T-helper 22 cell (primary cell): ENCODE data around the gene TPM1.

Experiments
- DNase-seq: peaks from one replicate; pipeline ENCODE4 v3.0.0-alpha.2; 2020; ENCODE audit warnings: low read depth

Gene TPM1

DNA sequence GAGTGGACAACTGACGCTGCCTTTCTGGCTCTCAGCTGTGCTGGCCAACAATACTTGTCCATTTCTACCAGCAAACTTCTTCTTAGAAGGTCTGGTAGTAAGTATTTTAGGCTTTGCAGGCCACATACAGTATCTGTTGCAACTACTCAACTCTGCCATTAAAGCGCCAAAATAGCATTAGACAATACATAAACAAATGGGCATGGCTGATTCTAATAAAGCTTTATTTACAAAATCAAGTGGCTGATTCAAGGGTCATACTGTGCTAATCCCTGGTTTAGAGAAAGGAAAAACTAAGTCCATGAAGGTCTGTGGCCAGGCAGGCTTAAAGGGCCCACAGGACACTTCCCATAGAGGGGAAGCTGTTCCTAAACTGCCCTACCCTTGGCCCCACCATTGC, 26.3 kb upstream of the TPM1 start:
- no peak for DNase-seq

DNA sequence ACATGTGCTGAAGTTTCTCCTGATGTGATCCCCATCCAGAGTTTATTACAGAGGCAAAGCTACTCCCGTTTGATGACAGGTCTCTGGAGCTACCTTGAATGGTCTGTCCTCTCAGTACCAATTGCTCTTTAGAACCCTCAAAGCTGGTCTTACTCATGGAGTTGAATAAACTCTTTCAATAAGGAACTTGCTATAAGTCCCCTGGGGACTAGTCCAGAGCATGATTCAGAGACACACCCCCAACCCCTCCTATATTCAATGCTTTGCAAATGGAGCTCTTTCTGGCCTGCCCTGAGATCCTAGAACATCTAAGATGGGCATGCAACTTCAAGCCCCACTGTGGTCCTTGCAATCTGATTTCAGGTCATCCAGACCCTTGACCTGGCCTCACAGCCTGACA, 23.9 kb upstream of the TPM1 start:
- no peak for DNase-seq

DNA sequence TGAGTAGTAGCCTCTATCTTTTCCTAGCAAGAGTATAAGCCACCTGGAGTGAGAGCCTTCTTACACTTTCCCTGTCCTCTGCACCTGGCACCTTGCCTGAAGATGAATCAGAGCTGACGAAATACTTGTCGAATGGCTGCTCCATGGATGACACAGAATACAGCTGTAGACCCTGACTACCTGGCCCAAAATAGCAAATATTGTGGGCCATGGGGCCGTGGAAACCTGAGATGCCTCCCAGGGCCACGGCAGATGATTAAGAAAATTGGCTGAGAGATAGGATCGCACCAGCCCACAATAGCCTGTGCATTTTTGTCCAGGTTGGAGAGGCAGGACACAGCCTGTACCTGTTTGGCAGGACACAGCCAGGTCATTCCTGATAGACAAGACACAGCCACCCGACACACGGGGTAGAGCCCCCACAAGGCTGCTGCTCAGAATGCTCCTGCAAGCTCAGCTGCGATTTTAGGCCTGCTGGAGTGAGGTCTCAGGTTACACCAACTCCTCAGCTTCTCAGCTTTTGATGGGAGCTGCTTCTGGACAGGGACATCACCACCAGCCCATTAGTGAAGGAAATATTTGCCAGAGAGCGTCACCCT, 22.9 kb upstream of the TPM1 start:
- DNase-seq = no peak

DNA sequence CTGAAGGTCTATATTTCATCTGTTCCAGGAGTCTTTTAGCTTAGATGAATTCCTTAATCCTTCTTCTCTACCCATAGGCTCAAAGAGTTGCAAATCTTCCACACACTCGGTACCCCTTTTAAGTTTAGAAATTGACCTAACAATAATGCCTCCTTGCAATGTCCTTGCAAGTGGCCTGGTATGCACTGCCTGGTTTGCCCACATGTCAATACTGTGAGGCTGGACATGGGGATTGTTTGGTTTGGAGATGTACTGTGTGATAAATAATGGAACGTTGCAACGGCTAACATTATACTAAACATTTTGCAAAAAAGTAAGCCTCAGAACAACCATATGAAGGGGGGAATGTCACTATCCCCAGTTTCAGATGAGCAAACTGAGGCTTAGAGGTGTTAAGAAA, 22.4 kb upstream of the TPM1 start:
- DNase-seq = no peak

DNA sequence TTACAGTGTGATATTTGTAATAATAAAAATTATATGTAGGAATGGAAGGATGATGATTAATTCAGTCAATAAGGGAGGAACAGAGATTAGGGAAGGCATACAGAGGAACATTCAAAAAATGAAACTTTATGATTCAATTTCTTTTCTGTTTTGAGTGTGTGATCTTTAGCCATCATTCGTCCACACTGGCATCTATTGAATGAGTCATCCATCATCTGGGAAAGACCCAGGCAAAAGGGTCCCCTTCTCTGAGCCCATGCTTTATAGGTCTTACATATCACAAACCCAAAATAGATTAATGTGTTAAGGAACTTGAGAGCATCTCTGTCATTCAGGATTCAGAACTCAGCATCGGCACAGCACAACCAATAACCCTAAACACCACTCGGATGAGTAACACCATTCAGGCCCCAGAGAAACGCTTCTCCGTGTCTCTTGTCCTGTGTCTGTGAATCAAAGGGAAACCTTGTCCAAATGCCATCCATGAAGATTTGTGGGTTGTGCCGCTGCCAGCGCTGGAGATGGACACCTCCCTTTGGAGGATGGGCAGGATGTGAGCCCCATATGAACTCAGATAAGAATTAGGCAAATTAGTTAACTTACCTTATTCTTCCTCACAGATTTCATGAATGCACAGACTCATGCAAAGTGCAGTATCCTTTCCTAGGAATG, 21.7 kb upstream of the TPM1 start:
- DNase-seq = no peak

DNA sequence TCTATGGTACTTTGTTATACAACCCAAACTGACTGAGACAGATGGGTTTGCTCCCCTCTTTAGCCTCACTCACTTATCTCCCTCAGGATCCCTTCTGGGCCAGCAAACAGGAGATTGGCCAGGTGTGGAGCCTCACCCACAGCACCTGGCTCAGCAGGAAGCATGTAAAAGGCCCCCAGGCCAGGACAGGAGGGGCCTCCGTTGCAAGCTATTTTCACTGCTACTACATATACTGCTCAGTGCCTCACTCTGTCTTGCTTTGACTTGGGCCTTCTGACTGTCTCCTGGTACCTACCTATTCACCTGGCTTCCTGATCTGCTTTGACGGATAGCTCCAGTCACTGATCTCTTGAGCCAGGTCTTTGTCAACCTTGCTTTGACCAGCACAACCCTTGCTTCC, 20.4 kb upstream of the TPM1 start:
- DNase-seq = no peak

DNA sequence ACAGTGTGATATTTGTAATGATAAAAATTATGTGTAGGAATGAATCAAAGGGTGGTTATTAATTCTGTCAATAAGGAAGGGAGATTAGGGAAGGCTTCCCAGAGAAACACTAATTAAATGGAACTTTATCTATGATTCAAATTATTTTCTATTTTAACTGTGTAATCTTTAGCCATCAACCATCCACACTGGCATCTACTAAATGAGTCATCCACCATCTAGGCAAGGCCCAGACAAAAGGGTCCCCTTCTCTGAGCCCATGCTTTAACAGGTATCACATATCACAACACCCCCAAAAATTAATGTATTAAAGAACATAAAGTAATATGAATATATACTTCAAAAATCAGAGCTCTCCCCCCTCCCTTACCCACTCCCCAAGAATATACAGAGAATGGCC, 19.9 kb upstream of the TPM1 start:
- no peak for DNase-seq

DNA sequence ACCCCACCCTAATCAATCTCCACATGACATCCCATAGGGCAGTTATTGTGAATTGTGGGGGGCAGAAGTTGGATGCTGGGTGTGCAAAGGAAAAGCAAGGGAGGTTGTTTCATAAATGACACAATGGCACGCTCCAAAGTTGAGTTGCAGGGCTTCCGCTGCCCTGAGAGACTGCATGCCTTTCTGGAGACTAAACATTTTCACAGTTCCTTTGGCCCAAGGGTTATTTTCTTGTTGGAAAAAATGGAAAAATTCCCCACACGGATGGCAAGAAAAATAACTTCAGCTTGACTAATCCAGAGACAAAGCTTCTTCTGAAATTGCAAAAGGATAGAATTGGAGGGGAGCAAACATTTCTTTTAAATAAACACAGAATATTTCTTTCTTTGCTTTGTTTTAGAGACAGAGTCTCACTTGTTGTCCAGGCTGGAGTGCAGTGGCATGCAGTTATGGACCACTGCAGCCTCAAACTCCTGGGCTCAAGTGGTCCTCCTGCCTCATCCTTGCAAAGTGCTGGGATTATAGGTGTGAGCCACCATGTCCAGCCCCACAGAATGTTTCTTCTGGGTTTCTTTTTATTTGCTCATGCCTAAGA, 19.1 kb upstream of the TPM1 start:
- DNase-seq = no peak

DNA sequence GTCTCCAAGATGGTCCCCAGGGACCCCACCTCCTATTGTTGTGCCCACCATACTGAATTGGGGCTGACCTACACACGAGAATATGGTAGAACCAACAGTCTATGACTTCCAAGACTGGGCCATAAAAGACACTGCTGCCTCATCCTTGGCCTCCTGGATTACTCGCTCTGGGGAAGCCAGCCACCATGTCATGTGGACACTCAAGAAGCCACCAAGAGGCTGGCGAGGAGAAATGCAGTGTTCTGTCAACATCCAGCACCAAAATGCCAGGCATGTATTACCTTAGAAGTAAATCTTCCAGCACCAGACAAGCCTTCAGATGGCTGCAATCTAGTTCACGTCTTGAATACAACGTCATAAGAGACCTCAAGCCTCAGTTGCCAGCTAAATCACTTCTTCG, 17.1 kb upstream of the TPM1 start:
- no peak for DNase-seq

DNA sequence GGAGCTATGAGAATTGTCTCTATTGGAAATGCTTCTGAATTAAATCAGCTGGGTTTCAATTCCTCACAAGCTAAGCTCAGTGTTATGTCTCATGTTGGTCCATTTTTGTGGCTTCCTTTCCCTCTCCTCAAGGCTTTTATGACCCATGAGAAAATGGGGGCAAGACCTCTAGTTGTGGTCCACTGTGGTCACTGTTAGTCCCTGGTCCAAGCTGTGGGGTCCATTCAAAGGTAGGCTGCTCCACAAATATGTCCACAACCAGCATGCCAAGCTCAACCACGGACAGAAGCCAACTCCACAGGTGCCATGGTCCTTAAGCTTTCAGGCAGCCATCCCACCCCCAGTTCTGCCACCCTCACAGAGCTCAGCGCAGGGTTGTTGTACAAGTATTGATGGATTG, 14.9 kb upstream of the TPM1 start:
- DNase-seq = no peak

DNA sequence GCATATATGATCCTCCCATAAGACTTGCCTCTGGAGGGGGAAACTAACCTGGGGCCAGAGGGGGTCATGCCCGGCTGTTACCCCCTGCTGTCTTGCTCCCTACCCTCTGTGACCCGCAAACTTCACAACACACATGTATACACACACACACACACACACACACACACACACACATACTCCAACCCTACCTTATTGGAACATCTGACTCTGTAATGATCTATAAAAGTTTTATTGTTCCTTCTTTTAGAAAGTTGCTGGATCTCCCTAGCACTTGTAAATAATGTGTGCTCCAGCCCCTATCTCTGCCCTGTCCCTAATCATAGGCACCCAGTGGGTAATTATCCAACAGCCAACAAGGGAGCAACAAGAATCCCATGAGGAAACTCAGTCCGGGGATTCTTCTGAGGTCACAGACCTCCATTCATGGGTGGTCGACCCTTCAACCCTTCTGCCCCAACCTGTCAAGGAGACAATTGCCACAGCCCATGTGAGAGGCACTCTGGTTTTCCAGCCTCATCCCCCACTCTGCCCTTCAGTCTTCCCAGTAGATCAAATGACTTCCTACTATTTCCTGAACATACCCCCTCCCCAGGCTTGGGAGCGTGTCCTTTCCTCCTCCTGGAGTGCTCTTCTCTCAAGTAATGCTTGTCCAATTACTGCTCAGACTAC, 14.0 kb upstream of the TPM1 start:
- DNase-seq = no peak

DNA sequence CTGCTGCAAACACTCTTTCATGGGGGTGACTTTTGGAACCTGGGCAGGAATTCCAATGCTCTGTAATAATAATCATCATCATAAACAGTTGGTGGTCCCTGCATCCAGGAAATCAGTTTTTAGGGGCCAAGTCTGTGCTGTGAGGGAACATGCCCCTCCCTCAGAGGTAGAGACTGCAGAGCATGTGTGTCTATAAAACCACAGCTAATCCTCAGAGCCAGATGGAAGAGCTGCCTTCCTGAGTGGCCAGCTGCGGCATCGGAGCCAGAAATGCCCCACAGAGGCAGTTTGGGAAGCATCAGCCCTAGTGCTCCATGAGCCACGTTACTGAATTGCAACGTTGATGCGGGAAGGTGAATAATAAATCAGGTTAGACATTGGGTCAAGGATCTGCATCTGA, 12.9 kb upstream of the TPM1 start:
- no peak for DNase-seq

DNA sequence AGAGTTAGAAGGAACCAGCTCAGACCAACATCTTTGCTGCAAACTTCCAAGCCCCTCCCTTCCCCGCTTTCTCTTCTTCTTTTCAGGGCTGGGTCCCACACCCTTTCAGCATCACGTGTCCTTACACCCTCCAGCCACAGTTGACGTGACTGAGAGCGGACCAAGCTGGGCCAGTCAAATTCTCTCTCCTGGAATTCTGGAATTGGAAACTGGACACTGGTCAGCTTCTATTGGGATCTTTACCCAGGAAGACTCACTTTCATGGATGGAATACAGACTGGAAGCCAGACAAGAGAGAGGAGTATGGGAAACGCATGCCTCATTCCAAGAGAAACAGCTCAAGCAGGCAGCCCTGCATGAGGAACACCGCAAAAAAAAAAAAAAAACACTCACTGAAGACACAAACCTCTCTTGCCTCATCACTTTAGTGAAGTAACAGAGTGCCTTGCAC, 12.4 kb upstream of the TPM1 start:
- DNase-seq = no peak

DNA sequence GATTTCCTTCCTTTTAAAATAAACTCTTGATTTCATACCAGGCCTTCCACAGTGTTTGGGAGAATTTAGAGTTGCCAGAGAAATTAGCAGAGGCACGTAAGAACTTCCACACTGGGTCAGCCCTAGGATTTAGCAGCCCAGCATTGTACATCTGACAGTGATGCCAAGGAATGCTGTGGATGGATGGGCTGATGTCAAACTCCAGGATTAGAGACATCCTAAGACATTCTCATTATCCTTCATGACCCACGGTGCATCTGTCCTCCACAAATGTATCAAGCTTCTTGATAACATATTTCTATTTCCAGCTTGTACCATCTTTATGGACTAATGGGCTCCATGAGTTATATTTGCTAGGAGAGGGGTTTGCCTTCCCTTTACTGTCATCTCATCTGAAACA, 8.0 kb upstream of the TPM1 start:
- no peak for DNase-seq

DNA sequence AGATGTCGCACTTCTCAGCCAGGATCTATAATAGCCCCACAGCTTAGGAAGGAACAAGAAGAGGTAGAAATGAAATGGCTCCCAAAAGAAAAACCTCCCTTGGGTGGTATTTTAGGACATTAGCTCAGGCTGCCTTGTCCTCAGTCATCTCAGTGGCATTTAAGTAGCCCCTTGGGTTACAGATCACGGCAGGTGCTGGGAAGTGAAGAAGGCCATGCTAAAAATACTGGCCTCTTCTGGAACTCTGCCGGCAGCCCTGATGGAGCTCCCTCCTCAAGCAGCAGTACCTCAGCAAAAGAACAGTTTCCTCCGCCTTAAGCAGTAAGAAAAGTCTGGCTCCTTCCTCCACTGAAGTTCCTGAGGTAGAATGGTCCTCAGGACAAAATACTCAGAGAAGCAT, 7.3 kb upstream of the TPM1 start:
- no peak for DNase-seq

DNA sequence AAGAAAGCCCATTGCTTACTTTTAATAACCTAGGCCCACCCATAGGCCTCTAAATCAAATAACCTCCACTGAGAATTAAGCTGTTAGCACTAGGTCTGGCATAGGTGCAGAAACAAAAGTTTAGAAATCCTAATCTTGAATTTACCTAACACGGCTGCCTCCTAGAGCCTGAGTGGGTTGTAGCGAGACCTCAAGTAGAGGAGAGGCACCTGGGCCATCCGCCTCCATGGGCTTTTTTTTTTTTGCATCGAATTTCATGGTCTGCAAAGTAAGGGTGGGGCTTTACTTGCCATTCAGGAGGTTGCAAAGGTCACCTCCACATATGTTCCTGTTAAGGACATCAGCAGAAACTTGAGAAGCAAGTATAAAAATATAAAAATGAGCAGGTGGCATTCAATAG, 6.6 kb upstream of the TPM1 start:
- DNase-seq = no peak

DNA sequence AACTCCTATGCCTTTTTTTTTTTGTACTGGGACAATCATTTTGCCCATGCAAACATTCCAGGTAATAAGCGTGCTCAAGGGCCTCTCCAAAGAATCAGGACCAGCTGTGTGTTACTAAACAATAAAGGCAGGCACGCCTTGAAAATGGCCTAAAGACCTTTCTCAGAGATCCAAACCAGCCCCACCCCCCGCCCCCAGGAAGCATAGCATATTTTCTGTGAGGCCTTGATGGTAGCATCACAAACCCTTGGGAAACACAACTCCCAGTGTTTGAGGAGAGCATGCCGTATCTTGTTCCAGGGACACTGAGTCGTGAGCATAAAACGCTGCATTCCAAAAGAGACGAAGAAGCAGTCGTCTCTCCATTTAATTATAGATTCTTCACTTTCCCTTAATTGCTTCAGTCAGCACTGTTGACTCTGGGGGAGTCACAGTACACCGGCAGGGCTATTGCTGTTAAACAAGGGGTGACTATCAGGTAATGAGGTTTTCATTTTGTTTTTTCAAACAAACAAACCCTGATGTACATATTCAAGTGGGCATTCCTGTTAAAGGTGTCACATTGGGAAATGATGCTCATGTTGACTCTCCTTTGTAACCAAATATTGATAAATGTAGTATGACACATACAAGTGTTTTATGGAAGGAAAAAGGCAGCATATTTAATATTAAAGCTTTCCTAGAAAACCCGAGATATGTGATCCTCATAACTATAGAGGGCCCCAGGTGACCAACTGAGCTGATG, 4.4 kb upstream of the TPM1 start:
- no peak for DNase-seq

DNA sequence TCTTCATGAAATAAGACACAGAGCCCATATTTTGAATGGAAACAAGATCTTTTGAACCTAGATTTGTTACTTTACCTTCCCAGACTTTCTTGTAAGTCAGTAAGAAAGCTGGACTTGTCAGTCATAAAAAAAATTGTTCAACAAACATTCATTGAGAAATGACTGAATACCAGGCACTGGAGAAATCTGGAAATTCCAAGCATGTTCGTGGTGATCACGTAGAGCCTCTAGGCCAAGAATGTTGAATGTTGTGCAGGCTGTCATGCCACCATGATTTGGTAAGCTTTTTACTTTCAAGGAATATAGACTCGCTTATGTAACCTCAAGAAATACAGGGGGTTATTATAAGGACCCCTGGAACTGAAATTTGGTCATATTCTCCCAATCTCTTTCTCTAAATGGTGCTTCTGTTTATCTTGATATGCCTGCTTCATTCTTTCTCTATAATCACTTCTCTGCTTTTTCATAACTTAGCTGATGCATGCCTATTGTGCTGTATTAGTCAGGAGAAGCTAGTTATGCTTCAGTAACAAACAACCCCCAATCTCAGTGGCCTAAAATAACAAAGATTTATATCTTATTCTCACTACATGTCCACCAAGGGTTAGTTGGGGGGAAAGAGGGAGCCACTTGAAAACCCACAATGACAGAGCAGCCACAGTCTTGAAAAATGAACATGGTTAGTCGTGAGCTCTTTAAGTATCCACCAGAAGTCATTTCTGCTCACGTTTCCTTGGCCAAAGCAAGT, 3.4 kb upstream of the TPM1 start:
- DNase-seq = no peak

DNA sequence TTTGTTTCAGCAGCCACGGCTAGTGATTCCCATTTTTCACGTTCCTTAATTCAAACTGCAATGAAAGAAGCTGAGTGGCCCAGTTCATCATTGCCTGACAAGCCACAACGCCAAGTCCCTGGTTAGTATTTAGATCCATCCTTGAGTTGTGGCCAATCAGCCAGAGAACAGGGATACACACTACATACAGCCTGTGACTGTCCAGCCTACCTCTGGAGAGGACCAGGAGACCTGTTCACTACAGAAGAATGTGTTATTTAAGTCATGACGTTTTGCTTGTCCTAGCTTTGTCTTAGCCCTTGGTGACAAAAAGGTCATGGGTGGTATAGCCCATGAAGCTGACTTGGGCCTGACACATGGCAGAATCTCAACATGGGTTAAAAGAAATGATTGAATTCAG, 2.7 kb upstream of the TPM1 start:
- DNase-seq = no peak

DNA sequence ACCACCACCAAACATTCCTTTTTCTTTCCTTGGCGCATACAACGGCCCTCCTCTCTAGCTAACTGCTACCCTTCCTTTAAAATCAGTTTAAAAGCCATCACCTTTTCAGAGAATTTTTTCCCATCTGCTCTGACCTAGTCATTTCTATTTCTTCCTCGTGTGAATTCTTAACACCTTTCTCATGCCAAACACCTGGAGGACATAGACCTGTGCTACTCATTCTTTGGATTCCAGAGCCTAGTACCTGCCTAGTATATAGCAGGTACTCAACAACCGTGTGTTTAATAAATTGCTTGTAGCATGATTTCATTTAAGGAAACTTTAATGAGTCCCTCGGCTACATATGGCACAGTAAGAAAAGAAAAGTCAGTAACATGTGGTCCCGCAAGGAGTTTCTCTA, 2.0 kb upstream of the TPM1 start:
- no peak for DNase-seq

DNA sequence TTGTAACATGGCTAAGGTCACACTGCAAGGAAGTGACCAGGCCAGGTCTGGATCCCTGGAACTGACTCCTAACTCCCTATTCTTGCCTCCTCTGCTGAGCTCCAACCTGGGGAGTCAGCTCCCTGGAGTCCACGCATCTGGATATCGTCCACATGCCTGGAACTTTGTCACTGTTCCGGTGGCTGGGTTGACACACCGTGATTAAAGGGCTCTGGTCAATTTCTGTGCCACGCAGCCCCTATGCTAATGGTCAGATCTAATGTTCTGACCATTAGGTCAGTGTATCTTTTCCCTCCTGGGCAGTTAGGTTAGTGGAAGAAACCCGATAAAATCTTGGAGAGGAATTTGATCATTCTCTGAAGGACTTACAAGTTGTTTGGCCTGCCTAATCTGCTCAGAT, 1.6 kb upstream of the TPM1 start:
- no peak for DNase-seq

DNA sequence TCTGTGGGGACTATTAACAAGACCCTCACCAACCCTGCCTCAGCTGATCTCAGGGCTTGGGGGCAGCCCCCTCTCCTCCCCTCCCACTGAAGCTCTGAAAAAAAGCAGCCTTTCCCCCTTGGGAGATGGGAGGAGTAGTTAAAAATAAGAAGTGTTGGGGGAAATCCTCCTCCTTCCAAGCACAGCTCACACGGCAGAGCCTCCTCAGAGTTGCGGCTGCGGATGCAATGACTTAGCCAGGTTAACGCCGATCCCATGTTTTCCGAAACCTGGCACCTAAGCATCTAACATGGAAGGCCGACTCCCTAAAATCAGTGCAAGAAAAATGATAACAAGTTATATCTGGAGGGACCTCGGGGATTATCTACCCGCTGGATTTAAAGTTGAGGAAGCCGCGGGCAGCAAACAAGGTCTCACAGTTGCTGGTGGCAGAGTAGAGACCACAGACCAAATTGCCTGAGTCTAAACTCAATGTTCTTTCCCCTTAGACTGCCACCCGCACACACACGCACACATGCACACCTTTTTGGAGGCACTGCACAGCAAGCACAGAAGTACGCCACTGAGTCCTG, 1.1 kb upstream of the TPM1 start:
- no peak for DNase-seq
